WTC11 (cell line): Measurements from ENCODE around the gene NELL1. TPM values are rescaled to one million over a fixed set of nuclear protein-coding genes. Genes with fewer than 3 reads are reported as not detected.

Source experiments
- ATAC-seq: fragments of 200-7000 bp; cut with Tn5 transposase; 2 replicates; pipeline ENCODE4 v1.10.0; 2021; ENCODE audit warnings: mild to moderate bottlenecking, moderate library complexity
- CTCF ChIA-PET: fragments of 300-600 bp; sonication (Branson Sonifier 250); formaldehyde crosslinking; loops from one replicate; lab custom pipeline; 2021; ENCODE audit warnings: antibody characterized with exemption; lab: Charles Lee
- POLR2A ChIA-PET: fragments of 350-600 bp; sonication (Branson Sonifier 250); formaldehyde crosslinking; loops from one replicate; lab custom pipeline; 2021; ENCODE audit warnings: antibody characterized with exemption; lab: Charles Lee
- DNase-seq: peaks from one replicate; pipeline ENCODE4 v3.0.0; 2021; ENCODE audit warnings: low spot score
- H3K27ac Mint-ChIP-seq: 2 replicates; pipeline ENCODE4 v1.8.0; 2021; ENCODE audit warnings: mixed read lengths
- H3K27me3 Mint-ChIP-seq: 2 replicates; pipeline ENCODE4 v1.8.0; 2021; ENCODE audit warnings: low read depth, mild to moderate bottlenecking, moderate library complexity, mixed read lengths
- H3K36me3 Mint-ChIP-seq: 2 replicates; pipeline ENCODE4 v1.8.0; 2021; ENCODE audit warnings: mixed read lengths
- H3K4me1 Mint-ChIP-seq: 2 replicates; pipeline ENCODE4 v1.8.0; 2022; ENCODE audit warnings: mixed read lengths
- H3K4me3 Mint-ChIP-seq: 2 replicates; pipeline ENCODE4 v1.8.0; 2021; ENCODE audit warnings: mild to moderate bottlenecking, moderate library complexity, mixed read lengths
- H3K9me3 Mint-ChIP-seq: 2 replicates; pipeline ENCODE4 v1.8.0; 2021; ENCODE audit warnings: mixed read lengths
- EMX1 ChIP-seq: fragments of 250-450 bp; sonication (Bioruptor Pico); IDR thresholded peaks from 2 replicates; pipeline ENCODE4 v1.8.0; 2021; ENCODE audit warnings: mild to moderate bottlenecking
- FOXJ3 ChIP-seq: sonication (generic); formaldehyde crosslinking; IDR thresholded peaks from 2 replicates; pipeline ENCODE4 v1.9.0; 2021; ENCODE audit warnings: missing genetic modification reagents, mild to moderate bottlenecking, borderline replicate concordance
- IRF2 ChIP-seq: sonication (generic); formaldehyde crosslinking; IDR thresholded peaks from 2 replicates; pipeline ENCODE4 v1.8.0; 2022; ENCODE audit warnings: low read depth, missing genetic modification reagents, borderline replicate concordance
- NR2C2 ChIP-seq: sonication (generic); formaldehyde crosslinking; IDR thresholded peaks from 2 replicates; pipeline ENCODE4 v1.8.0; 2022; ENCODE audit warnings: mild to moderate bottlenecking, missing genetic modification reagents
- RORB ChIP-seq: fragments of 250-450 bp; sonication (Bioruptor Pico); IDR thresholded peaks from 2 replicates; pipeline ENCODE4 v1.9.0; 2021; ENCODE audit warnings: mild to moderate bottlenecking
- SOX15 ChIP-seq: fragments of 250-450 bp; sonication (Bioruptor Pico); IDR thresholded peaks from 2 replicates; pipeline ENCODE4 v1.9.0; 2021; ENCODE audit warnings: mild to moderate bottlenecking
- SP1 ChIP-seq: sonication (generic); formaldehyde crosslinking; conservative IDR thresholded peaks from 2 replicates; pipeline ENCODE4 v1.8.1; 2022; ENCODE audit warnings: missing genetic modification reagents
- TCF7 ChIP-seq: sonication (generic); formaldehyde crosslinking; IDR thresholded peaks from 2 replicates; pipeline ENCODE4 v1.8.0; 2022; ENCODE audit warnings: mild to moderate bottlenecking, low read depth, missing genetic modification reagents, moderate library complexity
- USF1 ChIP-seq: sonication (generic); formaldehyde crosslinking; IDR thresholded peaks from 2 replicates; pipeline ENCODE4 v1.8.0; 2022; ENCODE audit warnings: mild to moderate bottlenecking, missing genetic modification reagents
- ZBTB21 ChIP-seq: sonication (generic); formaldehyde crosslinking; IDR thresholded peaks from 2 replicates; pipeline ENCODE4 v1.8.1; 2023; ENCODE audit warnings: mild to moderate bottlenecking, missing genetic modification reagents, borderline replicate concordance
- ZNF138 ChIP-seq: sonication (generic); formaldehyde crosslinking; conservative IDR thresholded peaks from 2 replicates; pipeline ENCODE4 v1.8.1; 2022; ENCODE audit warnings: mild to moderate bottlenecking, moderate library complexity, missing genetic modification reagents
- ZNF219 ChIP-seq: sonication (generic); formaldehyde crosslinking; IDR thresholded peaks from 2 replicates; pipeline ENCODE4 v1.8.0; 2023; ENCODE audit warnings: missing genetic modification reagents, mild to moderate bottlenecking, borderline replicate concordance
- ZNF263 ChIP-seq: sonication (generic); formaldehyde crosslinking; IDR thresholded peaks from 2 replicates; pipeline ENCODE4 v1.8.1; 2022; ENCODE audit warnings: low read depth, mild to moderate bottlenecking, moderate library complexity, missing genetic modification reagents
- total RNA-seq: library from RNA; stranded (reverse); gene quantifications from 3 replicates; pipeline ENCODE4 v1.2.3, GENCODE V29; 2021
- TF ChIP-seq, protein P1 (sequence below): fragments of 250-450 bp; sonication (Bioruptor Pico); IDR thresholded peaks from 2 replicates; pipeline ENCODE4 v1.8.0; 2021; ENCODE audit warnings: mild to moderate bottlenecking
- TF ChIP-seq, protein P2 (sequence below): sonication (generic); formaldehyde crosslinking; IDR thresholded peaks from 2 replicates; pipeline ENCODE4 v1.8.0; 2022; ENCODE audit warnings: missing genetic modification reagents
- TF ChIP-seq, protein P3 (sequence below): sonication (generic); formaldehyde crosslinking; IDR thresholded peaks from 2 replicates; pipeline ENCODE4 v1.8.1; 2022; ENCODE audit warnings: mild to moderate bottlenecking, moderate library complexity, missing genetic modification reagents
- TF ChIP-seq, protein P4 (sequence below): fragments of 200-600 bp; IDR thresholded peaks from 2 replicates; pipeline ENCODE4 v1.8.0; 2022; ENCODE audit warnings: antibody characterized with exemption
- TF ChIP-seq, protein P5 (sequence below): fragments of 250-450 bp; sonication (Bioruptor Pico); IDR thresholded peaks from 2 replicates; pipeline ENCODE4 v1.9.0; 2021; ENCODE audit warnings: mild to moderate bottlenecking, borderline replicate concordance

Gene NELL1
- total RNA-seq, 1 experiment from 2014 or later: 1.8 TPM

DNA sequence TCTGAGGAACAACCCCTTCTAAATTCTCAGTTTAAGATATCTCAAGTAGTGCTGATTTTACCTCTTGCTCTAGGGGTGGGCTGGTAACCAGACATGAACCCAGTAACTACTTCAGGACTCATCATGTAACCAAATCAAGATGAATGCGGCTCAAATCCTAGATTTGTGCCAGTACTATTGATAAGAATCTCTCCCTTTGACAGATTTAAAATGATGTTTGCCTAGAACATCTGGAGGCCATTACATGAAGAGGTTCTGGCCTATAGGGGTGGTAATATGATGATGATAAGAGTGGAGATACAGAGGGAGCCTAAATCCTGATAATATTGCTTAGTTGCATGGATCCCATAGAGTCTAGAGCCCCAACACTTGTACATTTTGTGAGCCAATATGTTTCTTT is 850.9 kb downstream of the NELL1 start:
- POLR2A ChIA-PET: no interaction called here
- Mint-ChIP-seq H3K27ac (no peak overlapping the region), H3K9me3 (no peaks in the 10 kb centered on the region)

More for the DNA sequence above, 850.9 kb downstream of the NELL1 start:
- no peaks in the 10 kb centered on the region for H3K27me3 Mint-ChIP-seq
- H3K36me3 Mint-ChIP-seq: no peaks in the 10 kb centered on the region
- DNase-seq: no peak
- CTCF ChIA-PET: no interaction called here
- TF ChIP-seq, protein P1, sequence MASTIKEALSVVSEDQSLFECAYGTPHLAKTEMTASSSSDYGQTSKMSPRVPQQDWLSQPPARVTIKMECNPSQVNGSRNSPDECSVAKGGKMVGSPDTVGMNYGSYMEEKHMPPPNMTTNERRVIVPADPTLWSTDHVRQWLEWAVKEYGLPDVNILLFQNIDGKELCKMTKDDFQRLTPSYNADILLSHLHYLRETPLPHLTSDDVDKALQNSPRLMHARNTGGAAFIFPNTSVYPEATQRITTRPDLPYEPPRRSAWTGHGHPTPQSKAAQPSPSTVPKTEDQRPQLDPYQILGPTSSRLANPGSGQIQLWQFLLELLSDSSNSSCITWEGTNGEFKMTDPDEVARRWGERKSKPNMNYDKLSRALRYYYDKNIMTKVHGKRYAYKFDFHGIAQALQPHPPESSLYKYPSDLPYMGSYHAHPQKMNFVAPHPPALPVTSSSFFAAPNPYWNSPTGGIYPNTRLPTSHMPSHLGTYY (CRISPR knock-in tag): no peak
- TF ChIP-seq ZNF263 (CRISPR knock-in tag) (no peak), ZBTB21 (CRISPR knock-in tag) (no peak), USF1 (no peak), FOXJ3 (no peak), SOX15 (CRISPR knock-in tag) (no peak), TCF7 (CRISPR knock-in tag) (no peak), ZNF138 (CRISPR knock-in tag) (no peak), ZNF219 (CRISPR knock-in tag) (no peak), NR2C2 (CRISPR knock-in tag) (no peak), EMX1 (CRISPR knock-in tag) (no peak), RORB (CRISPR knock-in tag) (no peak), SP1 (CRISPR knock-in tag) (no peak), IRF2 (no peak)
- TF ChIP-seq, protein P2, sequence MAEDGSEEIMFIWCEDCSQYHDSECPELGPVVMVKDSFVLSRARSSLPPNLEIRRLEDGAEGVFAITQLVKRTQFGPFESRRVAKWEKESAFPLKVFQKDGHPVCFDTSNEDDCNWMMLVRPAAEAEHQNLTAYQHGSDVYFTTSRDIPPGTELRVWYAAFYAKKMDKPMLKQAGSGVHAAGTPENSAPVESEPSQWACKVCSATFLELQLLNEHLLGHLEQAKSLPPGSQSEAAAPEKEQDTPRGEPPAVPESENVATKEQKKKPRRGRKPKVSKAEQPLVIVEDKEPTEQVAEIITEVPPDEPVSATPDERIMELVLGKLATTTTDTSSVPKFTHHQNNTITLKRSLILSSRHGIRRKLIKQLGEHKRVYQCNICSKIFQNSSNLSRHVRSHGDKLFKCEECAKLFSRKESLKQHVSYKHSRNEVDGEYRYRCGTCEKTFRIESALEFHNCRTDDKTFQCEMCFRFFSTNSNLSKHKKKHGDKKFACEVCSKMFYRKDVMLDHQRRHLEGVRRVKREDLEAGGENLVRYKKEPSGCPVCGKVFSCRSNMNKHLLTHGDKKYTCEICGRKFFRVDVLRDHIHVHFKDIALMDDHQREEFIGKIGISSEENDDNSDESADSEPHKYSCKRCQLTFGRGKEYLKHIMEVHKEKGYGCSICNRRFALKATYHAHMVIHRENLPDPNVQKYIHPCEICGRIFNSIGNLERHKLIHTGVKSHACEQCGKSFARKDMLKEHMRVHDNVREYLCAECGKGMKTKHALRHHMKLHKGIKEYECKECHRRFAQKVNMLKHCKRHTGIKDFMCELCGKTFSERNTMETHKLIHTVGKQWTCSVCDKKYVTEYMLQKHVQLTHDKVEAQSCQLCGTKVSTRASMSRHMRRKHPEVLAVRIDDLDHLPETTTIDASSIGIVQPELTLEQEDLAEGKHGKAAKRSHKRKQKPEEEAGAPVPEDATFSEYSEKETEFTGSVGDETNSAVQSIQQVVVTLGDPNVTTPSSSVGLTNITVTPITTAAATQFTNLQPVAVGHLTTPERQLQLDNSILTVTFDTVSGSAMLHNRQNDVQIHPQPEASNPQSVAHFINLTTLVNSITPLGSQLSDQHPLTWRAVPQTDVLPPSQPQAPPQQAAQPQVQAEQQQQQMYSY: no peak
- TF ChIP-seq, protein P3, sequence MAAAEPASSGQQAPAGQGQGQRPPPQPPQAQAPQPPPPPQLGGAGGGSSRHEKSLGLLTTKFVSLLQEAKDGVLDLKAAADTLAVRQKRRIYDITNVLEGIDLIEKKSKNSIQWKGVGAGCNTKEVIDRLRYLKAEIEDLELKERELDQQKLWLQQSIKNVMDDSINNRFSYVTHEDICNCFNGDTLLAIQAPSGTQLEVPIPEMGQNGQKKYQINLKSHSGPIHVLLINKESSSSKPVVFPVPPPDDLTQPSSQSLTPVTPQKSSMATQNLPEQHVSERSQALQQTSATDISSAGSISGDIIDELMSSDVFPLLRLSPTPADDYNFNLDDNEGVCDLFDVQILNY (CRISPR knock-in tag): no peak
- TF ChIP-seq, protein P4, sequence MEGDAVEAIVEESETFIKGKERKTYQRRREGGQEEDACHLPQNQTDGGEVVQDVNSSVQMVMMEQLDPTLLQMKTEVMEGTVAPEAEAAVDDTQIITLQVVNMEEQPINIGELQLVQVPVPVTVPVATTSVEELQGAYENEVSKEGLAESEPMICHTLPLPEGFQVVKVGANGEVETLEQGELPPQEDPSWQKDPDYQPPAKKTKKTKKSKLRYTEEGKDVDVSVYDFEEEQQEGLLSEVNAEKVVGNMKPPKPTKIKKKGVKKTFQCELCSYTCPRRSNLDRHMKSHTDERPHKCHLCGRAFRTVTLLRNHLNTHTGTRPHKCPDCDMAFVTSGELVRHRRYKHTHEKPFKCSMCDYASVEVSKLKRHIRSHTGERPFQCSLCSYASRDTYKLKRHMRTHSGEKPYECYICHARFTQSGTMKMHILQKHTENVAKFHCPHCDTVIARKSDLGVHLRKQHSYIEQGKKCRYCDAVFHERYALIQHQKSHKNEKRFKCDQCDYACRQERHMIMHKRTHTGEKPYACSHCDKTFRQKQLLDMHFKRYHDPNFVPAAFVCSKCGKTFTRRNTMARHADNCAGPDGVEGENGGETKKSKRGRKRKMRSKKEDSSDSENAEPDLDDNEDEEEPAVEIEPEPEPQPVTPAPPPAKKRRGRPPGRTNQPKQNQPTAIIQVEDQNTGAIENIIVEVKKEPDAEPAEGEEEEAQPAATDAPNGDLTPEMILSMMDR: no peak
- TF ChIP-seq, protein P5, sequence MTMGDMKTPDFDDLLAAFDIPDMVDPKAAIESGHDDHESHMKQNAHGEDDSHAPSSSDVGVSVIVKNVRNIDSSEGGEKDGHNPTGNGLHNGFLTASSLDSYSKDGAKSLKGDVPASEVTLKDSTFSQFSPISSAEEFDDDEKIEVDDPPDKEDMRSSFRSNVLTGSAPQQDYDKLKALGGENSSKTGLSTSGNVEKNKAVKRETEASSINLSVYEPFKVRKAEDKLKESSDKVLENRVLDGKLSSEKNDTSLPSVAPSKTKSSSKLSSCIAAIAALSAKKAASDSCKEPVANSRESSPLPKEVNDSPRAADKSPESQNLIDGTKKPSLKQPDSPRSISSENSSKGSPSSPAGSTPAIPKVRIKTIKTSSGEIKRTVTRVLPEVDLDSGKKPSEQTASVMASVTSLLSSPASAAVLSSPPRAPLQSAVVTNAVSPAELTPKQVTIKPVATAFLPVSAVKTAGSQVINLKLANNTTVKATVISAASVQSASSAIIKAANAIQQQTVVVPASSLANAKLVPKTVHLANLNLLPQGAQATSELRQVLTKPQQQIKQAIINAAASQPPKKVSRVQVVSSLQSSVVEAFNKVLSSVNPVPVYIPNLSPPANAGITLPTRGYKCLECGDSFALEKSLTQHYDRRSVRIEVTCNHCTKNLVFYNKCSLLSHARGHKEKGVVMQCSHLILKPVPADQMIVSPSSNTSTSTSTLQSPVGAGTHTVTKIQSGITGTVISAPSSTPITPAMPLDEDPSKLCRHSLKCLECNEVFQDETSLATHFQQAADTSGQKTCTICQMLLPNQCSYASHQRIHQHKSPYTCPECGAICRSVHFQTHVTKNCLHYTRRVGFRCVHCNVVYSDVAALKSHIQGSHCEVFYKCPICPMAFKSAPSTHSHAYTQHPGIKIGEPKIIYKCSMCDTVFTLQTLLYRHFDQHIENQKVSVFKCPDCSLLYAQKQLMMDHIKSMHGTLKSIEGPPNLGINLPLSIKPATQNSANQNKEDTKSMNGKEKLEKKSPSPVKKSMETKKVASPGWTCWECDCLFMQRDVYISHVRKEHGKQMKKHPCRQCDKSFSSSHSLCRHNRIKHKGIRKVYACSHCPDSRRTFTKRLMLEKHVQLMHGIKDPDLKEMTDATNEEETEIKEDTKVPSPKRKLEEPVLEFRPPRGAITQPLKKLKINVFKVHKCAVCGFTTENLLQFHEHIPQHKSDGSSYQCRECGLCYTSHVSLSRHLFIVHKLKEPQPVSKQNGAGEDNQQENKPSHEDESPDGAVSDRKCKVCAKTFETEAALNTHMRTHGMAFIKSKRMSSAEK (CRISPR knock-in tag): no peak
- H3K4me1 Mint-ChIP-seq: no peaks in the 10 kb centered on the region
- no peak for ATAC-seq
- no peak overlapping the region for H3K4me3 Mint-ChIP-seq
